Panc1 (cell line): Measurements from ENCODE around the gene KEL.

Source experiments
- TF ChIP-seq, protein P1 (sequence below): fragments of 450-650 bp; IDR thresholded peaks from 2 replicates; pipeline ENCODE4 v1.5.1; 2017; ENCODE audit warnings: mild to moderate bottlenecking
- TF ChIP-seq, protein P2 (sequence below), 2 experiments: IDR thresholded peaks; 2 replicates each; pipeline ENCODE4 v1.6.1; 2011 to 2012; ENCODE audit warnings: low read depth in 2 of 2, control low read depth in 1 of 2, low read length in 1 of 2, mild to moderate bottlenecking in 1 of 2, moderate library complexity in 1 of 2; ENCODE audit not compliant: insufficient read depth in 1 of 2

DNA sequence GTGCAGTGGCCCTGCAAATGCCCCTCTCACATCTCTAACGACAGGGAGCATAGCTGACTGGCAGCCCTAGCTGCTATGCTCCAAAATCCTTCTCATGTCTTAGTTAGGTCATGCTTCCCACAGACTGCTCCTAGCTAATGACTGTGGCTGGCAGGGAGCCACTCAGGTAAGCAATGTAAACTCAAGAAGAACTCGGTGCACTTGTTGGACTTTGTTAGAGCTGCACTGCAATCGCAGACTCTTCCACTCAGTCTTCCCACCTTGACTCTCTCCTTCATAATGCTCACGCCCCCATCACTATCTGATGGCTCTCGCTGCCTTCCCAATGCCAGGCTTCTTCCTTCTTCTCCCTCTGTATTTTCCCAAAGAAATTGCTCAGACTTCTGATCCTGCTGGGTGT is 40.7 kb upstream of the KEL start:
- TF ChIP-seq, protein P1, sequence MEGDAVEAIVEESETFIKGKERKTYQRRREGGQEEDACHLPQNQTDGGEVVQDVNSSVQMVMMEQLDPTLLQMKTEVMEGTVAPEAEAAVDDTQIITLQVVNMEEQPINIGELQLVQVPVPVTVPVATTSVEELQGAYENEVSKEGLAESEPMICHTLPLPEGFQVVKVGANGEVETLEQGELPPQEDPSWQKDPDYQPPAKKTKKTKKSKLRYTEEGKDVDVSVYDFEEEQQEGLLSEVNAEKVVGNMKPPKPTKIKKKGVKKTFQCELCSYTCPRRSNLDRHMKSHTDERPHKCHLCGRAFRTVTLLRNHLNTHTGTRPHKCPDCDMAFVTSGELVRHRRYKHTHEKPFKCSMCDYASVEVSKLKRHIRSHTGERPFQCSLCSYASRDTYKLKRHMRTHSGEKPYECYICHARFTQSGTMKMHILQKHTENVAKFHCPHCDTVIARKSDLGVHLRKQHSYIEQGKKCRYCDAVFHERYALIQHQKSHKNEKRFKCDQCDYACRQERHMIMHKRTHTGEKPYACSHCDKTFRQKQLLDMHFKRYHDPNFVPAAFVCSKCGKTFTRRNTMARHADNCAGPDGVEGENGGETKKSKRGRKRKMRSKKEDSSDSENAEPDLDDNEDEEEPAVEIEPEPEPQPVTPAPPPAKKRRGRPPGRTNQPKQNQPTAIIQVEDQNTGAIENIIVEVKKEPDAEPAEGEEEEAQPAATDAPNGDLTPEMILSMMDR, result no peak
- TF ChIP-seq, protein P2, sequence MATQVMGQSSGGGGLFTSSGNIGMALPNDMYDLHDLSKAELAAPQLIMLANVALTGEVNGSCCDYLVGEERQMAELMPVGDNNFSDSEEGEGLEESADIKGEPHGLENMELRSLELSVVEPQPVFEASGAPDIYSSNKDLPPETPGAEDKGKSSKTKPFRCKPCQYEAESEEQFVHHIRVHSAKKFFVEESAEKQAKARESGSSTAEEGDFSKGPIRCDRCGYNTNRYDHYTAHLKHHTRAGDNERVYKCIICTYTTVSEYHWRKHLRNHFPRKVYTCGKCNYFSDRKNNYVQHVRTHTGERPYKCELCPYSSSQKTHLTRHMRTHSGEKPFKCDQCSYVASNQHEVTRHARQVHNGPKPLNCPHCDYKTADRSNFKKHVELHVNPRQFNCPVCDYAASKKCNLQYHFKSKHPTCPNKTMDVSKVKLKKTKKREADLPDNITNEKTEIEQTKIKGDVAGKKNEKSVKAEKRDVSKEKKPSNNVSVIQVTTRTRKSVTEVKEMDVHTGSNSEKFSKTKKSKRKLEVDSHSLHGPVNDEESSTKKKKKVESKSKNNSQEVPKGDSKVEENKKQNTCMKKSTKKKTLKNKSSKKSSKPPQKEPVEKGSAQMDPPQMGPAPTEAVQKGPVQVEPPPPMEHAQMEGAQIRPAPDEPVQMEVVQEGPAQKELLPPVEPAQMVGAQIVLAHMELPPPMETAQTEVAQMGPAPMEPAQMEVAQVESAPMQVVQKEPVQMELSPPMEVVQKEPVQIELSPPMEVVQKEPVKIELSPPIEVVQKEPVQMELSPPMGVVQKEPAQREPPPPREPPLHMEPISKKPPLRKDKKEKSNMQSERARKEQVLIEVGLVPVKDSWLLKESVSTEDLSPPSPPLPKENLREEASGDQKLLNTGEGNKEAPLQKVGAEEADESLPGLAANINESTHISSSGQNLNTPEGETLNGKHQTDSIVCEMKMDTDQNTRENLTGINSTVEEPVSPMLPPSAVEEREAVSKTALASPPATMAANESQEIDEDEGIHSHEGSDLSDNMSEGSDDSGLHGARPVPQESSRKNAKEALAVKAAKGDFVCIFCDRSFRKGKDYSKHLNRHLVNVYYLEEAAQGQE (IDR thresholded peaks at IDR 0.05; ENCODE audit: insufficient read depth in 1 of 2, low read depth in 2 of 2, low read length in 1 of 2), result no peak
